PFSK-1 (cell line): ENCODE measurements around the gene CCDC121.
A peak's percentile ranks its signal among the peaks of the same experiment; 100 is the strongest.

Experiments used
- FOXP2 ChIP-seq: optimal IDR thresholded peaks from 2 replicates; pipeline ENCODE3; 2011; ENCODE audit warnings: borderline replicate concordance, control low read depth, inconsistent platforms; ENCODE audit not compliant: insufficient read depth; ENCODE audit errors: extremely low read length, extremely low read depth
- POLR2AphosphoS5 ChIP-seq: IDR thresholded peaks from 2 replicates; pipeline ENCODE4 v1.6.1; 2012; ENCODE audit warnings: low read depth, mild to moderate bottlenecking, control low read depth, low read length, moderate library complexity
- REST ChIP-seq, 2 experiments: IDR thresholded peaks; 2 replicates each; pipeline versions ENCODE4 v1.6.1 to v1.8.0; 2011 to 2012; ENCODE audit warnings: low read depth in 2 of 2, low read length in 2 of 2, control low read depth in 1 of 2, inconsistent platforms in 1 of 2, mild to moderate bottlenecking in 1 of 2, moderate library complexity in 1 of 2; ENCODE audit not compliant: insufficient read depth in 1 of 2
- SIN3A ChIP-seq: IDR thresholded peaks from 2 replicates; pipeline ENCODE4 v1.6.1; 2012; ENCODE audit warnings: mild to moderate bottlenecking, low read length, moderate library complexity, borderline replicate concordance; ENCODE audit not compliant: insufficient read depth
- TAF1 ChIP-seq: IDR thresholded peaks from 2 replicates; pipeline ENCODE4 v1.6.1; 2012; ENCODE audit warnings: low read length, control low read depth, borderline replicate concordance; ENCODE audit not compliant: insufficient read depth

Gene CCDC121

DNA sequence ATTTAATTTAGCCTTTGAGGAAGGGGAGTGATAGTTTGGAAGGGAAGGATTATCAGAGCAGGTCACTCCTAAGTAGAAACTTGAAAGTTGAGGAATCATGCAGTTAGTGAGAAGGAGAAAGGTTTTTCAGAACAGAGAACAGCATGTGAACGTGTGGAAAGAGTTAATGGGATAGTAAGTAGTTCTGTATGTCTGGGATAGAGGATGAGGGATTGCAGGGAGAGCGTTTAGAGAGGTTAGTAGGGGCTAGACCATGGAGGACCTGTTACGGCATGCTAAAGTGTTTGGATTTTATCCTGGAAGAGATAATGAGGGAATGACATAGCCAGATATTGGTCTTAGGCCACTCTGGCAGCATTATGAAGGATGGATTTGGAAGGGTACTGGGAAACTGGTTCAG, 44.2 kb downstream of the CCDC121 start:
- TF ChIP-seq POLR2AphosphoS5 (no peak), TAF1 (no peak), REST (IDR thresholded peaks at IDR 0.05; ENCODE audit: insufficient read depth in 1 of 2, low read depth in 2 of 2, low read length in 2 of 2) (no peak), SIN3A (no peak)

DNA sequence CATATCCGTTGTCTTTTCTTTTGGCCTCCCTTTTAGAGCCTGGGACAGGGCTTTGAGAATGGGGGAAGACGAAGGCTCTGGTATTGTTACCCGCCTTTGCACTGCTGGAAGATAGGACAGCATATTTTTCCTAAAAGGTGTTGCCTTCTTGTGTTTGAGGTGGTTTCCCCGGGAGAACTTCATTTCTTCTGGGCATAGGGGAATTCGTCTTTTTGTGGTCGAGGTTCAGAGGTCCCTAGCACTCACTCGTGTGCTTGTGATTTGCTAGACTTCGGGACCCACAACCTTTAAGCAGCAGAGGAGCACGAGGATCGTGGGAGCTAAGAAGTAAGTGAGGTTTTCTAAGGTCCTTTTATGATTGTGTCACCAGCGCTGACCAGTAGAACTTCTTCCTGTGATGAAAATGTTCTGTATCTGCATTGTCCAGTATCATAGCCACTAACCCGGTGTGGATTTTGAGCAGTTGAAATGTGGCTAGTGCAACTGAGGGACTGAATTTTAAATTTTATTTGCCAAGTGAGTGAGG, 45.4 kb downstream of the CCDC121 start:
- no peak for TF ChIP-seq SIN3A

DNA sequence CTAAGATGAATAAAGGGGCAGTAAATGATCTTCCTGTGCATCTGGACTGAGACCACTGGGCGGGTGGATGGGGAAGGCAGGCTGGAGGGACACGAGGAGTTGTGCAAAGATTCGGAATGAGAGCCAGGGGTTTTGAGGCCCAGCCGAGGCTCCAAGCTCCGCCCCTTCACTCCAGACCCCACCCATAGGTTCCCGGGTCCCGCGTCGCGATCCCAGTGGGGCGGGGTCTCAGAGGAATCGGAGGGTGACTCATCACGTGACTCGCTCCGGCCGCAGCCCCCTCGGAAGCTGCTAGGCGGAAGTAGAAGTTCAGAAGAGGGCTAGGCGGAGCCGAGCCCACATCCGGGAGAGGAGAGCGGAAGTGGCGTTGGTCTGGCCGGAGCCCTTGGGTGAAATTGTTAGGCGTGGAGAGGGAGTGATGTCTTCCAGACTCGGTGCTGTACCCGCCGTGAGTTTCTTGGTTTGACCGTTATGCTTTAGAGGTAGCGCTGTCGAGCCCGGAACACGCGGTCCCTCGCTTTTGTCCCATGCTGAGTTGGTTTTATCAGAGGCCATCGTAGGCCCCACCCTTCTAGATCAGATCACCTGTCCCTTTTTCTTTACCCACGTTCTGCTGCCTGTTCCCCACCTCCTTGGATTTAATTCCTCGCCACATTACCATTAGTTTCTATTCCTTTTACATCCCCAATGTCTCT, 46.0 kb downstream of the CCDC121 start, which contains the start of gene ZNF512:
ZNF512 (plus strand) TSS at position 348 of the 695 bp plus-strand sequence; CDS start at position 419, 71 bp downstream.
- no peak; a peak in 2 of 4 replicates for TF ChIP-seq REST (IDR thresholded peaks at IDR 0.05; ENCODE audit: insufficient read depth in 1 of 2, low read depth in 2 of 2, low read length in 2 of 2)
- TF ChIP-seq TAF1, result peak; percentile 95
- TF ChIP-seq SIN3A, result no peak
- TF ChIP-seq FOXP2, result peak; percentile 22
- peak; percentile 96 for TF ChIP-seq POLR2AphosphoS5

GRCh38 chr2:27582129-27582694, 46.6 kb downstream of the CCDC121 start:
- no peak for TF ChIP-seq TAF1
- no peak for TF ChIP-seq SIN3A
- no peak for TF ChIP-seq FOXP2
- TF ChIP-seq POLR2AphosphoS5, result no peak
- TF ChIP-seq REST (IDR thresholded peaks at IDR 0.05; ENCODE audit: insufficient read depth in 1 of 2, low read depth in 2 of 2, low read length in 2 of 2), result no peak

- TF ChIP-seq TAF1 (no peak), POLR2AphosphoS5 (no peak), FOXP2 (no peak), REST (IDR thresholded peaks at IDR 0.05; ENCODE audit: insufficient read depth in 1 of 2, low read depth in 2 of 2, low read length in 2 of 2) (no peak), SIN3A (no peak)
Measured at GRCh38 chr2:27581417-27582128, 47.2 kb downstream of the CCDC121 start.
